Peyer's patch (tissue), 4 donors: ENCODE data around the gene DIS3L2. TPM values are rescaled to one million over a fixed set of nuclear protein-coding genes. Genes with fewer than 3 reads are reported as not detected.

Experiments
- DNase-seq, 3 donors: peaks; one replicate each; pipeline ENCODE4 v3.0.0-alpha.2; 2017 to 2019
- H3K27ac ChIP-seq, 4 donors: fragments of 200-600 bp; sonication (generic); one replicate each; pipeline ENCODE4 v1.5.1; 2016 to 2019
- H3K27me3 ChIP-seq, 2 donors: fragments of 200-600 bp; sonication (generic); one replicate each; pipeline ENCODE4 v1.5.1; 2019
- H3K36me3 ChIP-seq, 3 donors: fragments of 200-600 bp; sonication (generic); one replicate each; pipeline ENCODE4 v1.5.1; 2016 to 2019
- H3K4me1 ChIP-seq, 4 donors: fragments of 200-600 bp; sonication (generic); one replicate each; pipeline ENCODE4 v1.5.1; 2016 to 2019
- H3K4me3 ChIP-seq, 4 donors: fragments of 200-600 bp; sonication (generic); 1 replicate in 3 of 4; 2 replicates in 1 of 4; pipeline ENCODE4 v1.5.1; 2016 to 2019; ENCODE audit warnings: mild to moderate bottlenecking in 1 of 4
- H3K9me3 ChIP-seq, 4 donors: fragments of 200-600 bp; sonication (generic); one replicate each; pipeline ENCODE4 v1.5.1; 2016 to 2019; ENCODE audit warnings: mild to moderate bottlenecking in 1 of 4
- POLR2A ChIP-seq, 2 donors: fragments of 450-650 bp; IDR thresholded peaks; one replicate each; pipeline ENCODE4 v1.5.1; 2017; ENCODE audit warnings: antibody characterized with exemption in 2 of 2, mild to moderate bottlenecking in 2 of 2, moderate library complexity in 2 of 2
- total RNA-seq, 4 donors: library from RNA; depleted of rRNA; stranded (reverse); fragments of >200 nt; gene quantifications; one replicate each; pipeline ENCODE4 v1.1.0, GENCODE V29; 2016
- TF ChIP-seq, protein P1 (sequence below), 6 experiments: fragments of 450-650 bp in 4 of 6; fragments of 200-600 bp in 2 of 6; sonication (generic) in 1 of 6; IDR thresholded peaks; one replicate each; pipeline ENCODE4 v1.5.1; 2017 to 2019; ENCODE audit warnings: antibody characterized with exemption in 6 of 6, mild to moderate bottlenecking in 3 of 6, moderate library complexity in 1 of 6

The DIS3L2 gene
- total RNA-seq, 4 donors from 2014 or later, result 26.4 to 147 (median 58.3) TPM

DNA sequence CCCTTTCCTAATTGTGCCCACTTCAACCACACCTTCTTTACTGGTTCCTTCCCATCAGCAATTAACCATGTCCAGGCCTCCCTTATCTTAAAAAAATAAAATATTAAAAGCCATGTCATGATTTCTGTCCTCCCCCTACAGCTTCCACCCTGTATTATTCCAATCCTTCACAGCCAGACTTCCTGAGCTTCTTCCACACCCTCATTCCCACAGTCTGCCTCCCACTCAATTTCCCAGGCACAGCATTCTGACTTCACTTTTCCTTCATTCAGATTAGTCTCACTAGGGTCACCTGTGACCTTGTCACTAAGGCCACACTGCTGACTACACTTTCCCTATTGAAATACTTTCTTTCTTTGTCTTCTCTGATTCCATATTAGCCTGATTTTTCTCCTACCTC, 159.4 kb downstream of the DIS3L2 start:
- H3K4me1 ChIP-seq, result no peaks in the 10 kb centered on the region
- no peak for DNase-seq
- peaks cover 0 to 3% (median 0%) of the 10 kb centered on the region in 3 donors for H3K36me3 ChIP-seq
- no peaks in the 10 kb centered on the region for H3K9me3 ChIP-seq
- TF ChIP-seq, protein P1, sequence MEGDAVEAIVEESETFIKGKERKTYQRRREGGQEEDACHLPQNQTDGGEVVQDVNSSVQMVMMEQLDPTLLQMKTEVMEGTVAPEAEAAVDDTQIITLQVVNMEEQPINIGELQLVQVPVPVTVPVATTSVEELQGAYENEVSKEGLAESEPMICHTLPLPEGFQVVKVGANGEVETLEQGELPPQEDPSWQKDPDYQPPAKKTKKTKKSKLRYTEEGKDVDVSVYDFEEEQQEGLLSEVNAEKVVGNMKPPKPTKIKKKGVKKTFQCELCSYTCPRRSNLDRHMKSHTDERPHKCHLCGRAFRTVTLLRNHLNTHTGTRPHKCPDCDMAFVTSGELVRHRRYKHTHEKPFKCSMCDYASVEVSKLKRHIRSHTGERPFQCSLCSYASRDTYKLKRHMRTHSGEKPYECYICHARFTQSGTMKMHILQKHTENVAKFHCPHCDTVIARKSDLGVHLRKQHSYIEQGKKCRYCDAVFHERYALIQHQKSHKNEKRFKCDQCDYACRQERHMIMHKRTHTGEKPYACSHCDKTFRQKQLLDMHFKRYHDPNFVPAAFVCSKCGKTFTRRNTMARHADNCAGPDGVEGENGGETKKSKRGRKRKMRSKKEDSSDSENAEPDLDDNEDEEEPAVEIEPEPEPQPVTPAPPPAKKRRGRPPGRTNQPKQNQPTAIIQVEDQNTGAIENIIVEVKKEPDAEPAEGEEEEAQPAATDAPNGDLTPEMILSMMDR (IDR thresholded peaks at IDR 0.05), result no peak
- TF ChIP-seq POLR2A (IDR thresholded peaks at IDR 0.05), result no peak
- no peak overlapping the region for H3K27ac ChIP-seq
- no peaks in the 10 kb centered on the region for H3K27me3 ChIP-seq
- H3K4me3 ChIP-seq, result no peak overlapping the region

DNA sequence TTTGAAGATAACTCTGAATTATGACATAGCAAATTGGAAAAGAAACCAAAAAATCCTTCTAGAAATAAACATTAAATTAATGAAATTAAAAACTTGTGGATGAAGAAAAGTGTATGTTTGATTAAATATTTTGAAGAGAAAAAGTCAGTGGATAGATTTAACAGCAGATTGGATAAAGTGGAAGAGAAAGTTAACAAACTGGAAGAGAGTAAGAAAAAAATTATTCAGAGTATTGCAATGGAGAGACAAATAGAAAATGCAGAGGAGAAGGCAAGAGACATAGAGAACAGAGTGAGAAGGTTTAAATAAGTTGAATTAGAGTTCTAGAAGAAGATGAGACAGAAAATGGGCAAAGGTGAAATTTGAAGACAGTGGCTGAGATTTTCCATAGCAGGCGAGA, 162.8 kb downstream of the DIS3L2 start:
- no peak for DNase-seq
- no peaks in the 10 kb centered on the region for H3K9me3 ChIP-seq
- peaks cover 0 to 3% (median 0%) of the 10 kb centered on the region in 3 donors for H3K36me3 ChIP-seq
- H3K4me3 ChIP-seq, result no peak overlapping the region
- no peak overlapping the region for H3K27ac ChIP-seq
- no peaks in the 10 kb centered on the region for H3K4me1 ChIP-seq
- H3K27me3 ChIP-seq, result no peaks in the 10 kb centered on the region
- TF ChIP-seq POLR2A (IDR thresholded peaks at IDR 0.05), result no peak
- TF ChIP-seq, protein P1 (IDR thresholded peaks at IDR 0.05), result no peak

GRCh38 chr2:232126301-232127099, 165.0 kb downstream of the DIS3L2 start:
- Histone ChIP-seq H3K27me3 (no peaks in the 10 kb centered on the region), H3K4me1 (no peaks in the 10 kb centered on the region), H3K36me3 (peaks cover 0 to 5% (median 0%) of the 10 kb centered on the region in 3 donors), H3K27ac (no peak overlapping the region), H3K4me3 (no peak overlapping the region), H3K9me3 (no peaks in the 10 kb centered on the region)
- DNase-seq, result no peak
- TF ChIP-seq, protein P1 (IDR thresholded peaks at IDR 0.05), result no peak
- TF ChIP-seq POLR2A (IDR thresholded peaks at IDR 0.05), result no peak

- no peaks in the 10 kb centered on the region for H3K27me3 ChIP-seq
Measured at GRCh38 chr2:232129483-232129882, 168.0 kb downstream of the DIS3L2 start.

GRCh38 chr2:232132181-232132580, 170.7 kb downstream of the DIS3L2 start:
- Histone ChIP-seq H3K27ac (no peak overlapping the region), H3K4me1 (no peaks in the 10 kb centered on the region), H3K4me3 (no peak overlapping the region), H3K27me3 (no peaks in the 10 kb centered on the region), H3K36me3 (peaks cover 0 to 24% (median 0%) of the 10 kb centered on the region in 3 donors), H3K9me3 (no peaks in the 10 kb centered on the region)
- DNase-seq, result no peak
- TF ChIP-seq, protein P1 (IDR thresholded peaks at IDR 0.05), result no peak
- no peak for TF ChIP-seq POLR2A (IDR thresholded peaks at IDR 0.05)

More at GRCh38 chr2:232129483-232129882, 168.0 kb downstream of the DIS3L2 start:
- no peaks in the 10 kb centered on the region for H3K9me3 ChIP-seq
- H3K27ac ChIP-seq, result no peak overlapping the region
- H3K4me3 ChIP-seq, result no peak overlapping the region
- no peak for DNase-seq
- H3K36me3 ChIP-seq, result peaks cover 0 to 18% (median 0%) of the 10 kb centered on the region in 3 donors
- H3K4me1 ChIP-seq, result no peaks in the 10 kb centered on the region
- no peak for TF ChIP-seq POLR2A (IDR thresholded peaks at IDR 0.05)
- TF ChIP-seq, protein P1 (IDR thresholded peaks at IDR 0.05), result no peak
